Lung (tissue), 12 donors: ENCODE data around the gene ASB2. TPM values are rescaled to one million over a fixed set of nuclear protein-coding genes. Genes with fewer than 3 reads are reported as not detected.

Source experiments
- ATAC-seq: fragments of 200-7000 bp; cut with Tn5 transposase; one replicate; pipeline ENCODE4 v1.9.1; 2020; ENCODE audit warnings: moderate number of reproducible peaks; ENCODE audit not compliant: insufficient read depth, low FRiP score
- DNase-seq, 3 donors: peaks; one replicate each; pipeline ENCODE4 v3.0.0-alpha.2; 2013 to 2017
- H3K27ac ChIP-seq, 2 donors: one replicate each; pipeline ENCODE4 v1.5.1; 2013; ENCODE audit warnings: mild to moderate bottlenecking in 2 of 2, moderate library complexity in 2 of 2, control low read depth in 1 of 2, inconsistent platforms in 1 of 2, low read depth in 1 of 2, low read length in 1 of 2
- H3K27me3 ChIP-seq, 3 donors: one replicate each; pipeline ENCODE4 v1.5.1; 2013; ENCODE audit warnings: low read length in 2 of 3; ENCODE audit not compliant: control insufficient read depth in 3 of 3, insufficient read depth in 3 of 3
- H3K36me3 ChIP-seq, 4 donors: one replicate each; pipeline ENCODE4 v1.5.1; 2013; ENCODE audit warnings: low read length in 4 of 4, mild to moderate bottlenecking in 1 of 4, moderate library complexity in 1 of 4; ENCODE audit not compliant: control insufficient read depth in 4 of 4, insufficient read depth in 4 of 4
- H3K4me1 ChIP-seq, 5 donors: one replicate each; pipeline ENCODE4 v1.5.1; 2013; ENCODE audit warnings: low read length in 5 of 5, mild to moderate bottlenecking in 2 of 5, moderate library complexity in 1 of 5; ENCODE audit not compliant: control insufficient read depth in 5 of 5, insufficient read depth in 5 of 5
- H3K4me3 ChIP-seq: one replicate; pipeline ENCODE4 v1.5.1; 2013; ENCODE audit warnings: mild to moderate bottlenecking, control low read depth, moderate library complexity
- H3K9ac ChIP-seq, 2 donors: one replicate each; pipeline ENCODE4 v1.5.1; 2013; ENCODE audit warnings: low read length in 2 of 2, control low read depth in 1 of 2; ENCODE audit not compliant: insufficient read depth in 1 of 2
- H3K9me3 ChIP-seq, 4 donors: one replicate each; pipeline ENCODE4 v1.5.1; 2013; ENCODE audit warnings: low read length in 3 of 4, mild to moderate bottlenecking in 1 of 4, moderate library complexity in 1 of 4; ENCODE audit not compliant: control insufficient read depth in 4 of 4, insufficient read depth in 3 of 4
- CTCF ChIP-seq: IDR thresholded peaks from 2 replicates; pipeline ENCODE4 v1.5.1; 2012; ENCODE audit warnings: mild to moderate bottlenecking; ENCODE audit errors: control extremely low read depth, extremely low read depth
- WGBS, 2 donors: extraction: QIAGEN DNeasy Blood & Tissue Kit; methylation state at CpG; one replicate each; pipeline ENCODE4 v1.1.7; 2013; 5-methylcytosine and 5-hydroxymethylcytosine counted together
- polyA plus RNA-seq, 2 donors: library from polyadenylated mRNA; stranded (reverse); fragments of 200-250 nt; gene quantifications; one replicate each; pipeline ENCODE4 v1.2.1, GENCODE V29; 2013
- total RNA-seq, 2 donors: library from RNA; depleted of rRNA in 1 of 2; stranded (reverse); fragments of >200 nt in 1 of 2; gene quantifications; one replicate each; pipeline ENCODE4 v1.2.1, GENCODE V29; 2014 to 2021
- donor health status: control.
- donor health status: control.
- donor health status: Bipolar disorder and iron deficiency.
- donor health status: healthy.
- donor health status: DM: yes; HTN: yes; CAD: no.

ASB2 gene
- total and polyA plus RNA-seq, 4 donors: 1.8 to 3.7 (median 2.6) TPM

DNA sequence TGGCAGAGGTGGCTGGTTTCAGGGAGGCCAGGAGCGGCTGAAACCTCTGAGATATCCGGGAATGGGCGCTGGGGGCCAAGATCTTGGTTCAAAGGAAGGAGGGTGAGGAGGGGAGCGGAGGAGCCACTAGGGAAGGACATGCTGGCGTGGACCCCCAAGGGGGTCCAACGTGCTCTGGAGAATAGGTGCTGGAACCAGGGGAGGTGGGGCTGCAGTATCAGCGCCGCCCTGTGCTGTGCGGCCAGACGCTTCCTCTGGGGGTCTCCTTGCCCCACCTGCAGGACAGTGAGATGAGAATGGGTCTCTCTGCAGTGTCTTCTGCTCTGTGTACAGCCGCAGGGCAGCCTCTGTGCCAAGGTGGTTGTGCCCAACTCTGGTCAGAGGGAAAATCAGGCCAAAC, 46.7 kb downstream of the ASB2 start:
- Histone ChIP-seq H3K27me3 (peaks cover 0 to 5% (median under 1%) of the 10 kb centered on the region in 3 donors), H3K36me3 (no peaks in the 10 kb centered on the region), H3K9ac (no peak overlapping the region), H3K4me3 (no peak overlapping the region), H3K4me1 (peaks cover 0 to 7% (median 0%) of the 10 kb centered on the region in 5 donors), H3K9me3 (no peaks in the 10 kb centered on the region), H3K27ac (no peak overlapping the region)
- WGBS, 2 donors: 89 to 93% methylated on average over 11 of the region's 11 CpGs
- TF ChIP-seq CTCF: no peak
- ATAC-seq: no peak
- no peak for DNase-seq

GRCh38 chr14:93929048-93929535, 47.3 kb downstream of the ASB2 start:
- no peak for DNase-seq
- Histone ChIP-seq H3K27me3 (peaks cover 0 to 2% (median 0%) of the 10 kb centered on the region in 3 donors), H3K27ac (no peak overlapping the region), H3K9me3 (no peaks in the 10 kb centered on the region), H3K4me3 (no peak overlapping the region), H3K36me3 (no peaks in the 10 kb centered on the region), H3K4me1 (peaks cover 0 to 7% (median 0%) of the 10 kb centered on the region in 5 donors), H3K9ac (no peak overlapping the region)
- WGBS, 2 donors: 82 to 83% methylated on average over 13 of the region's 13 CpGs
- ATAC-seq: no peak
- TF ChIP-seq CTCF: no peak

DNA sequence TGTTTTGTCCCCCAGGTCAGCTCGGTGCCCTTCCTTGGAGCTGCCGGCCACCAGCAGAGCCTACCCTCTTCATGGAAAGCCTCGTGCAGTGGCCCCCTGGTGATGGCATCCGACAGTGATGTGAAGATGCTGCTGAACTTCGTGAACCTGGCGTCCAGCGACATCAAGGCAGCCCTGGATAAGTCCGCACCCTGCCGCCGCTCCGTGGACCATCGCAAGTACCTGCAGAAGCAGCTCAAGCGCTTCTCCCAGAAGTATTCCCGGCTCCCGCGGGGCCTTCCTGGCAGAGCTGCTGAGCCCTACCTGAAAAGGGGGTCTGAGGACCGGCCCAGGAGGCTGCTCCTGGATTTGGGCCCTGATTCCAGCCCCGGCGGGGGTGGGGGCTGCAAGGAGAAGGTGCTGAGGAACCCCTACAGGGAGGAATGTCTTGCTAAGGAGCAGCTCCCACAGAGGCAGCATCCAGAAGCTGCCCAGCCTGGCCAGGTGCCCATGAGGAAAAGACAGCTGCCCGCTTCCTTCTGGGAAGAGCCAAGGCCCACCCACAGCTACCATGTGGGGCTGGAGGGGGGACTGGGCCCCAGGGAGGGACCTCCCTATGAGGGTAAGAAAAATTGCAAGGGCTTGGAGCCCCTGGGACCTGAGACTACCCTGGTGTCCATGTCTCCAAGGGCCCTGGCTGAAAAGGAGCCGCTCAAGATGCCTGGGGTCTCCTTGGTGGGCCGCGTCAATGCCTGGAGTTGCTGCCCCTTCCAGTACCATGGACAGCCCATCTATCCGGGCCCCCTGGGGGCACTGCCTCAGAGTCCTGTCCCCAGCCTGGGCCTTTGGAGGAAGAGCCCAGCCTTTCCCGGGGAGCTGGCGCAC, 48.0 kb downstream of the ASB2 start:
- TF ChIP-seq CTCF: no peak
- peaks cover 0 to 7% (median 0%) of the 10 kb centered on the region in 5 donors for H3K4me1 ChIP-seq
- no peaks in the 10 kb centered on the region for H3K27me3 ChIP-seq
- no peak overlapping the region for H3K27ac ChIP-seq
- no peaks in the 10 kb centered on the region for H3K9me3 ChIP-seq
- no peak overlapping the region for H3K9ac ChIP-seq
- no peak for ATAC-seq
- no peaks in the 10 kb centered on the region for H3K36me3 ChIP-seq
- DNase-seq: no peak
- H3K4me3 ChIP-seq: no peak overlapping the region
- WGBS, 2 donors: 89 to 90% methylated on average over 26 of the region's 26 CpGs
